ENCODE measurements around the gene HSD17B13.
"Not testable (repeated sequence)": the region's sequence is repeated elsewhere in the genome, so short reads cannot be mapped to it uniquely, and the experiment has no call there.

The HSD17B13 gene

DNA sequence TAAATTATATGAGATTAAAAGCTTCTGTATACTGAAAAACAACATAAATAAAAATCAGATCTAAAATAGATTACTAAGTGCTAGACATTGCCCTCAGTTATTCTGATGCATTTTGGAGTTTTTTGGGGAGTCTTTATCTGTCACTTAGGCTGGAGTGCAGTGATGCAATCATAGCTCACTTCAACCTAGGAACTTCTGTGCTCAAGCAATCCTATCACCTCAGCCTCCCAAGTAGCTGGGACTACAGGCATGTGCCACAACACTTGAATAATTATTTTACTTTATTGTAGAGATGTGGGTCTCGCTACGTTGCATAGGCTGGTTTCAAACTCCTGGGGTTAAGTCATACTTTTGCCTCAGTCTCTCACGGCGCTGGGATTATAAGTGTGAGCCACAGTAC, 36.6 kb upstream of the HSD17B13 start:
- no peak for DNase-seq (ENCODE audit: extremely low read depth, low read depth)
- TF ChIP-seq, protein P1, sequence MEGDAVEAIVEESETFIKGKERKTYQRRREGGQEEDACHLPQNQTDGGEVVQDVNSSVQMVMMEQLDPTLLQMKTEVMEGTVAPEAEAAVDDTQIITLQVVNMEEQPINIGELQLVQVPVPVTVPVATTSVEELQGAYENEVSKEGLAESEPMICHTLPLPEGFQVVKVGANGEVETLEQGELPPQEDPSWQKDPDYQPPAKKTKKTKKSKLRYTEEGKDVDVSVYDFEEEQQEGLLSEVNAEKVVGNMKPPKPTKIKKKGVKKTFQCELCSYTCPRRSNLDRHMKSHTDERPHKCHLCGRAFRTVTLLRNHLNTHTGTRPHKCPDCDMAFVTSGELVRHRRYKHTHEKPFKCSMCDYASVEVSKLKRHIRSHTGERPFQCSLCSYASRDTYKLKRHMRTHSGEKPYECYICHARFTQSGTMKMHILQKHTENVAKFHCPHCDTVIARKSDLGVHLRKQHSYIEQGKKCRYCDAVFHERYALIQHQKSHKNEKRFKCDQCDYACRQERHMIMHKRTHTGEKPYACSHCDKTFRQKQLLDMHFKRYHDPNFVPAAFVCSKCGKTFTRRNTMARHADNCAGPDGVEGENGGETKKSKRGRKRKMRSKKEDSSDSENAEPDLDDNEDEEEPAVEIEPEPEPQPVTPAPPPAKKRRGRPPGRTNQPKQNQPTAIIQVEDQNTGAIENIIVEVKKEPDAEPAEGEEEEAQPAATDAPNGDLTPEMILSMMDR (IDR thresholded peaks at IDR 0.05; ENCODE audit: low read depth, low read length, missing control alignments): no peak

DNA sequence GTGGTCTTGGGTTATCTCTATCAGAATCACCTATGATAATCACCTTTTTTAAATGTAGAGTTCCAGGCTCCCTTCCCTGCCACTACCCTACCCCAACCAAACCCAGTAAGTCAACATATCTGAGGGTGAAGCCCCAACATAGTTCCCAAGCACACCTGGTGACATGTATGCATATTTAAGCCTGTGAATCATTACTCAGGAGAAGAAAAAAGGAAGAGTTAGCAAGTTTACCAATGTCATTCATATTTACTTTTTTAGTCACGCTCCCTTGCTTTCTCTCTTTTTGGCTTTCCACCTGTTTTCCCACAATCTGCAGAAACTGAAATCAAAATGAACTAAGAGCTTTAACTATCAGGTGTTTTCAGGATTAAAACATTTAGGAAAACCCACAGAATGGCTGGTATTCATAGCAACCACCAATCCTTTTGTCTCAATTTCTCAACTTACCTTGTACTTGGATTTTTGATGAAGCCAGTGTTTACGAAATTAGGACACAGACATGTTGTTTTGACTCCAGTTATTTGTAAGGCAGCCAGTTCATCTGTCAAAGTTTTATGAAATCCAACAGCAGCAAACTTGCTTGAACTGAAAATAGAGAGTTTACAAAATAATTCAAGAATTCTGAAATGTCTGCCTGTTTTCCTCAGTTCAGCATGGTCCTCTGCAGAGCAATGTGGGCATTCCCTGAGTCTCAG, 34.3 kb upstream of the HSD17B13 start:
- no peak overlapping the region for H3K4me3 ChIP-seq (replicated peaks; ENCODE audit: low read depth, low read length)
- DNase-seq (ENCODE audit: extremely low read depth, low read depth): no peak
- TF ChIP-seq, protein P1 (IDR thresholded peaks at IDR 0.05; ENCODE audit: low read depth, low read length, missing control alignments): no peak

More for the DNA sequence above, 36.6 kb upstream of the HSD17B13 start:
- no peak overlapping the region for H3K4me3 ChIP-seq (replicated peaks; ENCODE audit: low read depth, low read length)

DNA sequence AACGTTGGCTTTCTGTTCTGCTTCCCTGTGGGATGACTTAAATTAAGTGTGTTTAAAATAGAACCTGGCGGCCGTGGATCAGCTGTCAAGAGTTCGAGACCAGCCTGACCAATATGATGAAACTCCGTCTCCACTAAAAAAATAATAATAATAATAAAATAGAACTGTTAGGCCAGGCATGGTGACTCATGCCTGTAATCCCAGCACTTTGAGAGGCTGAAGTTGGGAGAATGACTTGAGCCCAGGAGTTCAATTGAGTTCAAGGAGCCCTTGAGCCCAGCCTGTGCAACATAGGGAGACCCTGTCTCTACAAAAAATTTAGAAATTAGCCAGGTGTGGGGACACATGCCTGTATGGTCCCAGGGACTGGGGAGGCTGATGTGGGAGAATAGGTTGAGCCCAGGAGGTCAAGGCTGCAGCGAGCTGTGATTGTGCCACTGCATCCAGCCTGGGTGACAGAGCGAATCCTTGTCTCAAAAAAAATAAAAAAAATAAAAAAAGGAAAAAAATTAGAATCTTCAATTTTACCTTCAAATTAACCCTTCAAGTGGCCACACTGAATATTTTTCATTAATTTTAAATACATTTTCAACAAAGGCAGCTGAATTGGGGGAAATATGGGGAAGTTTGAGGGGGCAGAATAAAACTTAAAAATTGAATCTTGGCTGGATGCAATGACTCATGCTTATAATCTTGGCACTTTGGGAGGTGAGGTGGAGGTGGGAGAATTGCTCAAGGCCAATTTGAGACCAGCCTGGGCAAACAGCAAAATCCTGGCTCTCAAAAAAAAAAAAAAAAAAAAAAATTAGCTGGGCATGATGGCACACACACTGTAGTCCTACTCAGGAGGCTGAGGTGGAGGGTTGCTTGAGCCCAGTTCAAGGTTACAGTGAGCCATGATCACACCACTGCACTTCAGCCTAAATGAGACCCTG, 31.8 kb upstream of the HSD17B13 start:
- TF ChIP-seq, protein P1 (IDR thresholded peaks at IDR 0.05; ENCODE audit: low read depth, low read length, missing control alignments): no peak
- no peak for DNase-seq (ENCODE audit: extremely low read depth, low read depth)
- no peak overlapping the region for H3K4me3 ChIP-seq (replicated peaks; ENCODE audit: low read depth, low read length)

DNA sequence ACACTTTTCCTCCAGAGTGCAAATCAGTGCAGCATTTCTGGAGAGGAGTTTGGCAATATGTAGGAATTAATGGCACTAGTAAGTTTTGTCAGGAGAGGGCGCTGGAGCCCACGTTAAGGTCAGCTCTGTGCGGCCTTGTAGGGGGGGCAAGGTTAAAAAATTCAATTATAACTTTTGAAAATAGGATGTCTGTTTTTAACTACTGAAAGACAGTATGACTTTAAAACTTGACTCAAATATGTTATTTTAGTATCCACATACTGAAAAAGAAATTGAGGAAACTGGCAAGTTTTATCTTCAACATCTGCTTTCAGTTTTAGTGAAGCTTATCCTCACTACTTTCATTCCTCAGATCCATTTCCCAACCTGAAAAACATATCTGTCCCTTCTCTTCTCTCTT, 30.9 kb upstream of the HSD17B13 start:
- peak; percentile 15 for DNase-seq (ENCODE audit: extremely low read depth, low read depth)
- no peak overlapping the region for H3K4me3 ChIP-seq (replicated peaks; ENCODE audit: low read depth, low read length)
- TF ChIP-seq, protein P1 (IDR thresholded peaks at IDR 0.05; ENCODE audit: low read depth, low read length, missing control alignments): peak; percentile 52

DNA sequence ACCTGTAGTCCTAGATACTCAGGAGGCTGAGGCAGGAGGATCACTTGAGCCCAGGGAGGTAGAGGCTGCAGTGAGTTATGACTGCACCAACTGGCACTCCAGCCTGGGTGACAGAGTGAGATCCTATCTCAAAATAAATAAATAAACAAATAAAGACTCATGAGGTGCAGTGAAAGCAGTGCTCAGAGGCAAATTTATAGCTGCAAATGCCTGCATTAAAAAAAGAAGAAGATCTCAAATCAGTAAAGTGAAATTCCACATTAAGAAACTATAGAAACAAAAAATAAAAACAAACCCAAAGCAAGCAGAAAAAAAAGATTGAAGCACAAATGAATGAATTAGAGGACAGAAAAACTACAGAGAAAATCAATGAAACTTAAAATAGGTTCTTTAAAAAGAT, 22.5 kb upstream of the HSD17B13 start:
- DNase-seq (ENCODE audit: extremely low read depth, low read depth): no peak
- TF ChIP-seq, protein P1 (IDR thresholded peaks at IDR 0.05; ENCODE audit: low read depth, low read length, missing control alignments): no peak
- H3K4me3 ChIP-seq (replicated peaks; ENCODE audit: low read depth, low read length): no peak overlapping the region

DNA sequence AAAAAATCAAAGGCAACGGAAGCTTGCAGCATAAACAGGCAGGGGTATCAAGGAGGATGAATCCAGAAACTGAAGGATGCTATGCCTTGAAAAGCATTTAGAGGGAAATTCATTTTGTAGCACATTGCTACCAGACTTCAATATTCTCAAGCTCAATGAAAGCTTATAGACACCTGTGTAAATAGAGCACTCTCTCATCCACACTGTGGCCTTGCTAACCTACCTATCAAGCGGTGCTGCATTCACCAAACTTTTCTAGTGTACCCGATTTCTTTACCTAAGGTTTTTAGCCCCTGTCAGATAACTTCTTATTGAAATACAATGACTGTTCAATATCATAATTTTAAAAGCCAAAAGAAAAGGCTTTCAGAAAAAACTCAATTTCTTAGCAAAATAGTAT, 20.2 kb upstream of the HSD17B13 start:
- TF ChIP-seq, protein P1 (IDR thresholded peaks at IDR 0.05; ENCODE audit: low read depth, low read length, missing control alignments): no peak
- H3K4me3 ChIP-seq (replicated peaks; ENCODE audit: low read depth, low read length): no peak overlapping the region
- no peak for DNase-seq (ENCODE audit: extremely low read depth, low read depth)

DNA sequence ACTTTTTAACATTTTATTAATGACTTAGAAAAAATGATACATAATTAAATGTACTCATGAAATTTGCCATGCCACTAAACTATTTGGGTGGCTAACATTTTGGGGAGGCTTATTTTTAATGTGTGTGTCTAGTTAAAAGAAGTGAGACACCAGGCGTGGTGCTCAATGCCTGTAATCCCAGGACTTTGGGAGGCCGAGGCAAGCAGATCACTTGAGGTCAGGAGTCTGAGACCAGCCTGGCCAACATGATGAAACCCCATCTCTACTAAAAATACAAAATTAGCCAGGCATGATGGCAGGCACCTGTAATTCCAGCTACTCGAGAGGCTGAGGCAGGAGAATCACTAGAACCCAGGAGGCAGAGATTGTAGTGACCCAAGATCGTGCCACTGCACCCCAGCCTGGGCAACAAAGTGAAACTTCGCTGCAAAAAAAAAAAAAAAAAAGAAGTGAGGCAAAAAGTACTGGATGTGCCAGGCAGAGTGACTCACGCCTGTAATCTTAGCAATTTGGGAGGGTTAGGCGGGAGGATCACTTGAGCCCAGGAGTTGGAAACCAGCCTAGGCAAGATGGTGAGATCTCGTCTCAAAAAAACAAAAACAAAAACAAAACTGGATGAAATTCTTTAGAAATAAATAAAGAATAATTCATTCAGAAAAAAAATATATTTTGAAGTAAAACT, 19.4 kb upstream of the HSD17B13 start:
- not testable (repeated sequence) for H3K4me3 ChIP-seq (replicated peaks; ENCODE audit: low read depth, low read length); DNase-seq (ENCODE audit: extremely low read depth, low read depth)

All from HFF-Myc (cell line).